Muscle layer of duodenum (tissue), 2 donors: ENCODE measurements around the gene PMF1.

Experiments
- H3K27ac ChIP-seq: one replicate; pipeline ENCODE4 v1.7.0; 2013; ENCODE audit warnings: mild to moderate bottlenecking, low read length
- H3K27me3 ChIP-seq: one replicate; pipeline ENCODE4 v1.7.0; 2013; ENCODE audit warnings: low read depth, mild to moderate bottlenecking, control low read depth, low read length
- H3K36me3 ChIP-seq, 2 donors: one replicate each; pipeline ENCODE4 v1.7.0; 2013; ENCODE audit warnings: low read length in 2 of 2, control low read depth in 1 of 2, mild to moderate bottlenecking in 1 of 2; ENCODE audit not compliant: insufficient read depth in 2 of 2, control insufficient read depth in 1 of 2
- H3K4me1 ChIP-seq, 2 donors: one replicate each; pipeline ENCODE4 v1.7.0; 2013; ENCODE audit warnings: low read length in 2 of 2, mild to moderate bottlenecking in 2 of 2, control low read depth in 1 of 2, moderate library complexity in 1 of 2; ENCODE audit not compliant: insufficient read depth in 2 of 2, control insufficient read depth in 1 of 2
- H3K4me3 ChIP-seq, 2 donors: one replicate each; pipeline ENCODE4 v1.7.0; 2013; ENCODE audit warnings: low read length in 2 of 2, low read depth in 1 of 2, mild to moderate bottlenecking in 1 of 2
- H3K9me3 ChIP-seq, 2 donors: one replicate each; pipeline ENCODE4 v1.7.0; 2013; ENCODE audit warnings: low read length in 2 of 2, control low read depth in 1 of 2, mild to moderate bottlenecking in 1 of 2; ENCODE audit not compliant: control insufficient read depth in 1 of 2
- donor health status: healthy.

PMF1 gene

DNA sequence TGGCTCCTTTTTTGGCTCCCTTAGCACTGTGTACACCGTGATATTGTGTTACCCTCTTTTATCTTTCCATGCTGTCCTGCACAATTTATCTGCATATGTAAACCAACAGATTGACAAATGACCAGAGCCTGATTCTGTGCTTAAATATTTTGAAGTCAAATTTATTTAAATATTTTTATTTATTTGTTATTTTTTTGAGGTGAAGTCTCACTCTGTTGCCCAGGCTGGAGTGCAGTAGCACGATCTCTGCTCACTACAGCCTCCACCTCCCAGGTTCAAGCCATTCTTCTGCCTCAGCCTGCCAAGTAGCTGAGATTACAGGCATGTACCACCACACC is 12.8 kb downstream of the PMF1 start:
- Histone ChIP-seq H3K27me3 (no peaks in the 10 kb centered on the region), H3K4me1 (peaks cover 0 to 8% of the 10 kb centered on the region in 2 donors), H3K9me3 (no peaks in the 10 kb centered on the region), H3K36me3 (peaks cover 30 to 41% of the 10 kb centered on the region in 2 donors), H3K4me3 (no peak overlapping the region), H3K27ac (no peak overlapping the region)

DNA sequence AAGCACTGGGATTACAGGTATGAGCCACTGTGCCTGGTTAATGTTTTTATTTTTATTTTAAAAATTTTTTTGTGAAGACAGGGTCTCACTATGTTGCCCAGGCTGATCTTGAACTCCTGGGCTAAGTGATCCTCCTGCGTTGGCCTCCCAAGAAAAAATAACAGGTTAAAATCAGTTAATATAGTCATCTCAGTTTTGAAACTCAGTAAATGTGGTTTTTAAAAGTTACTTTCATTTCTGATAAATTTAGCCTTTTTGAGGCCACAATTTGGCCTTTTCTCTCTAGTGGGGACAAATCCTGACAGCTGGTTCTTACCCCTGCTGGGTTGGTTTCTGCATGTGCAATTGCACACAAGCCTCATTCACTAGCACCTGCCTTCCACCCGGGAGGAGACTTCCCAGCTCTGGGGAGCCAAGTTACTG is 13.3 kb downstream of the PMF1 start:
- H3K36me3 ChIP-seq = peaks cover 25 to 37% of the 10 kb centered on the region in 2 donors

DNA sequence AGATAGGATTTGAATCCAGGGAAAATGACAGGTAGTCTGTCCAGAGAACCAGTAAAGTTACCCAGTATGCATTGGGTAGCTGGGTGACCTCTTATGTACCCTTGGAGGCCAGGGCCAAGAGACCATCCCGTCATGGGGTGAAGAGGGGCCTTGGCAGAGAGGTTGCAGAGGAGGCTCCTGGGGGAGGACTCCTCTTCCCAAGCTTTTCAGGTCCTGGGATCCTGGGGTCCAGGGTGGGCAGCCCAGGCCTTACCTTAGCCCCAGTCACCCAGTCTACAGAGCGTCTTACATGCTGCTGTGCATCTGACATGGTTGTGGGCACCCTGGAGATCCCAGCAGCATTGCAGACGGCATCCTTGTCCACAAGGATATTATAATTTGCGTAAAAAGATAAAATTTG is 14.0 kb downstream of the PMF1 start:
- no peak overlapping the region for H3K4me3 ChIP-seq
- peaks cover 19 to 30% of the 10 kb centered on the region in 2 donors for H3K36me3 ChIP-seq

More for the DNA sequence above, 13.3 kb downstream of the PMF1 start:
- Histone ChIP-seq H3K27me3 (no peaks in the 10 kb centered on the region), H3K27ac (no peak overlapping the region), H3K4me1 (peaks cover 0 to 8% of the 10 kb centered on the region in 2 donors), H3K9me3 (no peaks in the 10 kb centered on the region), H3K4me3 (no peak overlapping the region)

DNA sequence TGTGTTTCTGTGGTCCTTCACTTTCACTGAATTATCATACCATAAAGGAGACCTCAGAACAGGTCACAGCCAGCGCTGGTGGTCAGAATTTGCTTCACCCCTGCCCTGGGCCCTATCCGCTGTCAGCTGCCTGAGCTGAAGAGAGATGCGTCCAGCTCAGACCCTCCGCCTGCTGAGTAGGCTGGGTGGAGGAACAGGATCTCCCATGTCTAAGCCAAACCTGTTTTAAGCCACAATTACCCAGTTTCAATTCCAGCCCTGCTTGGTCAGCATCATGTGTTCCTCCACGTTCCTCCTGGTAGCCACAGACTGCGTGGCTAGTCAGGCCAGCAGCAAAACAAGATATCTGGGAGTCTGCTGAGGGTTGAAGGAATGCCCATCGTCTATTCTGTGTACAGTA is 15.7 kb downstream of the PMF1 start:
- no peaks in the 10 kb centered on the region for H3K9me3 ChIP-seq
- peaks cover 8 to 18% of the 10 kb centered on the region in 2 donors for H3K36me3 ChIP-seq
- H3K27ac ChIP-seq = no peak overlapping the region
- H3K27me3 ChIP-seq = no peaks in the 10 kb centered on the region
- H3K4me3 ChIP-seq = no peak overlapping the region
- H3K4me1 ChIP-seq = peaks cover 0 to 8% of the 10 kb centered on the region in 2 donors

More for the DNA sequence above, 14.0 kb downstream of the PMF1 start:
- Histone ChIP-seq H3K27ac (no peak overlapping the region), H3K27me3 (no peaks in the 10 kb centered on the region), H3K9me3 (no peaks in the 10 kb centered on the region), H3K4me1 (peaks cover 0 to 8% of the 10 kb centered on the region in 2 donors)

DNA sequence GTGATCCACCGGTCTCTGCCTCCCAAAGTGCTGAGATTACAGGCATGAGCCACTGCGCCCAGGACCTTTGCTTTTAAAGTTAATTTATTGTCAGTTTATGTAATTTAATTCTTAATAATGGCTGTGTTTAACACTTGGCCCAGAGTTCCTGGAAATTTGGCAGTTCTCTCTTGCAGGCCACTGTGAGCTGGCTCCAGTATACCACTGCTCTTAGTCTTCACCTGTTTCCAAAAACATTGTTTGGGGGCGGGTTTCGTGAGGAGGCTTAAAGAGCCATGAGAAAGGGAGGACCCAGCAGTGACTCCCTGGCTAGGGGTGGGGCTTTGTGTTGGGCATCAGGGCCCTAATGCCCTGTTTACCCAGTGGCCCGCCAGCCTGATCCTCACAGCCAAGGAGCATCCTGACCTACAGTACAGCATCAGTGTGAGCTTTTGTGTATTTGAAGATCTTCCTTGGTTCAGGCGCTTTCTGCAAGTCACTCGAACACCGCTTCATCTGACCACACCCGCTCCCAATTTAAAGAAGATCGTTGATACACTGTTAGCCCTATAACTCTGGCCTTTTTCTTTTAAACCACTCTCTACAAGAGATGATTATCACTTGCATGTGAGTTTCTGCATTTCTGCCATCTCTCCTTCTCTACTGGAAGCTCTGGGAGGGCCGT is 17.1 kb downstream of the PMF1 start:
- H3K4me1 ChIP-seq = peaks cover 0 to 8% of the 10 kb centered on the region in 2 donors
- H3K4me3 ChIP-seq = no peak overlapping the region
- H3K27ac ChIP-seq = no peak overlapping the region
- H3K9me3 ChIP-seq = no peaks in the 10 kb centered on the region
- H3K27me3 ChIP-seq = no peaks in the 10 kb centered on the region
- H3K36me3 ChIP-seq = peaks cover 5 to 24% of the 10 kb centered on the region in 2 donors

DNA sequence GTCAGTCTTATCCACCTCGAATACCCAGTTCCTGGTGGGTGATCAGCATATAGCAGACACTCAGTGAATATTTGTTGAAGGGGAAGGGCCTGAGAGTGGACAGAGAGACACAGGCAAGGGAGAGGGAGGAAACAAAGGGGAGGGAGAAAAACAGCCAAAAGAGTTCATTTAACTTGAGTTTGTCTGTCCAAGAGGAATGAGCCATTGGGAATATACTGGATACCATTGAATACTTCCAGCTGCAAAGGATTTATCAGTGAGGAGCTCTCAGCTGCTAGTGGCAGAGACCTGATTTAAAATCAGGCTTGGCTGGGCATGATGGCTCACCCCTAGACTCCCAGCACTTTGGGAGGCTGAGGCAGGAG is 17.6 kb downstream of the PMF1 start:
- peaks cover 0 to 4% of the 10 kb centered on the region in 2 donors for H3K4me1 ChIP-seq
- no peak overlapping the region for H3K4me3 ChIP-seq
- no peak overlapping the region for H3K27ac ChIP-seq
- H3K27me3 ChIP-seq = no peaks in the 10 kb centered on the region
- peaks cover 5 to 24% of the 10 kb centered on the region in 2 donors for H3K36me3 ChIP-seq
- H3K9me3 ChIP-seq = no peaks in the 10 kb centered on the region

DNA sequence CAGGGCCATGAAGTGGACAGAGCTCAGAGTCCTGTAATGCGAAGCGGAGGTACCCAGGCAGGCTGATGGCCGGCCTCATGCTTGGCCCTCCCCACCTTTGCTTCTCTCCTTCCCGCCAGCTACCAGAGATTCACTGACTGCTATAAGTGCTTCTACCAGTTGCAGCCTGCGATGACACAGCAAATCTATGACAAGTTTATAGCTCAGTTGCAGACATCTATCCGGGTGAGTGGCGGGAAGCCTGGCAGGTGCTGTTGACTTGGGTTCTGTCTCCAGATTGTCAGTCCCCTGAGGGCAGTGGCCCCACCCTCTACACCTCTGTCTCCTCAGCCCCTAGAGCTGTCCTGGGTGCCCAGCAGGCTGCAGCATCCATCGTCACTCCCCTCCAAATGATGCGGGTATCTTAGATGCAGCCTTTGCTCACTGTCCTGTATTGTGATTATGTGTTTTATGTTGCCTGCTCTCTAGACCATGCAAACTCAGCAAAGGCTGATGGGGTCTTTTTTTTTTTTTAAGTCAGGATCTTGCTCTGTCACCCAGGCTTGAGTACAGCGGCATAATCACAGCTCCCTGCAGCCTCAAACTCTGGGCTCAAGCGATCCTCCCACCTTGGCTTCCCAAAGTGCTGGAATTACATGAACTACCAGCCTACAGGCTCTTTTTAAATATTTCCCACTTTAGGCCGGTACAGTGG is 19.5 kb downstream of the PMF1 start:
- no peak overlapping the region for H3K4me3 ChIP-seq
- H3K9me3 ChIP-seq = no peaks in the 10 kb centered on the region
- peaks cover 20 to 37% of the 10 kb centered on the region in 2 donors for H3K36me3 ChIP-seq
- peaks cover 0 to 3% of the 10 kb centered on the region in 2 donors for H3K4me1 ChIP-seq
- H3K27ac ChIP-seq = no peak overlapping the region
- no peaks in the 10 kb centered on the region for H3K27me3 ChIP-seq

DNA sequence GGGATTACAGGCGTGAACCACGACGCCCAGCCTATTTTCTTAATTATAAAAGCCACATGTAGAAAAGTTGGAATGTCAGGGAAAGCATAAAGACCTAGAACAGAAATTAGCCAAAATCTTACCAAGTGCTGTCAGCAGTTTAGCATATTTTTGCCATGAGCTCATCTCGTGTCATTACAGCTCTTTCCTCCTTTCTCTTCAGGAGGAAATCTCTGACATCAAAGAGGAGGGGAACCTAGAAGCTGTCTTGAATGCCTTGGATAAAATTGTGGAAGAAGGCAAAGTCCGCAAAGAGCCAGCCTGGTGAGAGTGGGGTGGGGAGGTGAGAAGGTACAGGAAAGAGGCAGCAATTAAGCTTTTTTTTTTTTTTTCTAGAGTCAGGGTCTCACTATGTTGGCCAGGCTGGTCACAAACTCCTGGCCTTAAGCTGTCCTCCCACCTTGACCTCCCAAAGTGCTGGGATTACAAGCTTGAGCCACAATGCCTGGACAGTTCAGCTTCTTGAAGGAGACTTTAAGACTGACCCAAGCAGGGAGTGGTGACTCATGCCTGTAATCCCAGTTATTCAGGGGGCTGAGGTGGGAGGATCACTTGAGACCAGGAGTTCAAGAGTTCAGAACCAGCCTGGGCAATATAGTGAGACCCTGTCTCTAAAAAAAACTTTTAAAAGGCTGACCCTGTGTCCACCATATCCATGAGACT is 20.8 kb downstream of the PMF1 start:
- no peaks in the 10 kb centered on the region for H3K27me3 ChIP-seq
- H3K4me1 ChIP-seq = peaks cover 0 to 3% of the 10 kb centered on the region in 2 donors
- peaks cover 20 to 43% of the 10 kb centered on the region in 2 donors for H3K36me3 ChIP-seq
- no peak overlapping the region for H3K27ac ChIP-seq
- H3K9me3 ChIP-seq = no peaks in the 10 kb centered on the region
- no peak overlapping the region for H3K4me3 ChIP-seq

DNA sequence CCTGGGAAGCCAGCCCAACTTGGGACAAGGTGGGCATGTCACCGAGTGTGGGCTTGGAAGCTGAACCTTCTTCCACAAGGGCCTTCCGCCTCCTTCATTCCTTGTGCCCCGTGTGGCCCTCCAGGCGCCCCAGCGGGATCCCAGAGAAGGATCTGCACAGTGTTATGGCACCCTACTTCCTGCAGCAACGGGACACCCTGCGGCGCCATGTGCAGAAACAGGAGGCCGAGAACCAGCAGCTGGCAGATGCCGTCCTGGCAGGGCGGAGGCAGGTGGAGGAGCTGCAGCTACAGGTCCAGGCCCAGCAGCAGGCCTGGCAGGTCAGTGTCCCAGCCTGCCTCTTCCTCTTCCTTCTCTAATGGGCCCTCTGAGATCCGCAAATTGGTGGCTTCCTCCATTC is 23.4 kb downstream of the PMF1 start:
- H3K27me3 ChIP-seq = no peaks in the 10 kb centered on the region
- no peaks in the 10 kb centered on the region for H3K9me3 ChIP-seq
- H3K27ac ChIP-seq = no peak overlapping the region
- no peaks in the 10 kb centered on the region for H3K4me1 ChIP-seq
- peaks cover 29 to 63% of the 10 kb centered on the region in 2 donors for H3K36me3 ChIP-seq
- no peak overlapping the region for H3K4me3 ChIP-seq

DNA sequence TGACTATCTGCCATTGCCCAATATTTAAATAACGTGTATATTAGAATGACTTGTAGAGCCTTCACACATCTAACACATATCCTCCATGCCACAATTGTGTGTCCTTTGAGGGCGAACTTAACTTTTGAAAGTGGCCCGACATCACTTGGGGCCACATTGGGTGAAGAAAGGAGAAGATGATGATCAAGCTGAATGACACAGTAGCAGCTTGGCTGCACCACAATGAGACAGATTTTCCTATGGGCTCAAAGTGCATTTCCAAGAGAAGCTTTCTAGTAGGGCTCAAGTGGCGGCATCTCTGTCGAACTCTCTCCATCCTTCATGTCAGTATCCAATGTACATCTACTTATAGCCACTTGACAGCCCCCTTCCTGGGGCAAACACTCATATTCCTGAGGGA is 25.4 kb downstream of the PMF1 start:
- Histone ChIP-seq H3K36me3 (peaks cover 29 to 73% of the 10 kb centered on the region in 2 donors), H3K27me3 (no peaks in the 10 kb centered on the region), H3K4me1 (no peaks in the 10 kb centered on the region), H3K27ac (no peak overlapping the region), H3K4me3 (no peak overlapping the region), H3K9me3 (no peaks in the 10 kb centered on the region)

DNA sequence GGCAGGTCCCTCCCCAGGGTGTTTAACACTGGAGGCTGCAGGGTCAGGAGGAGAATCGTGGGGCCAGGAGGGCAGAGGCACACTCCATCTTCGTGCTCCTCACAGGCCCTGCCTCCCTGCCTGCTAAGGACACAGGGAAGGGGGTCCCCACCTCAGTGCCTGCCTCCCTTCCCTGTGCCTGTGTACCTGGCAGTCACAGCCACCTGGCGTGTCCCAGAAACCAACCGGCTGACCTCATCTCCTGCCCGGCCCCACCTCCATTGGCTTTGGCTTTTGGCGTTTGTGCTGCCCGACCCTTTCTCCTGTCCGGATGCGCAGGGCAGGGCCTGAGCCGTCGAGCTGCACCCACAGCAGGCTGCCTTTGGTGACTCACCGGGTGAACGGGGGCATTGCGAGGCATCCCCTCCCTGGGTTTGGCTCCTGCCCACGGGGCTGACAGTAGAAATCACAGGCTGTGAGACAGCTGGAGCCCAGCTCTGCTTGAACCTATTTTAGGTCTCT is 28.6 kb downstream of the PMF1 start:
- H3K27ac ChIP-seq = no peak overlapping the region

More for the DNA sequence above, 28.6 kb downstream of the PMF1 start:
- H3K4me1 ChIP-seq = peaks cover 4 to 12% of the 10 kb centered on the region in 2 donors
- peaks cover 22 to 50% of the 10 kb centered on the region in 2 donors for H3K36me3 ChIP-seq
- no peak overlapping the region for H3K4me3 ChIP-seq
- H3K9me3 ChIP-seq = no peaks in the 10 kb centered on the region
- H3K27me3 ChIP-seq = peaks cover 11% of the 10 kb centered on the region
